NCI-H1417 (cell line): ENCODE measurements around the gene SPATA25.
"Not testable (repeated sequence)": the region's sequence is repeated elsewhere in the genome, so short reads cannot be mapped to it uniquely, and the experiment has no call there.

Experiments
- DNase-seq, 3 experiments: peaks; one replicate each; lab custom pipeline; 2025; lab: John Stamatoyannopoulos, UW

Gene SPATA25, protein sequence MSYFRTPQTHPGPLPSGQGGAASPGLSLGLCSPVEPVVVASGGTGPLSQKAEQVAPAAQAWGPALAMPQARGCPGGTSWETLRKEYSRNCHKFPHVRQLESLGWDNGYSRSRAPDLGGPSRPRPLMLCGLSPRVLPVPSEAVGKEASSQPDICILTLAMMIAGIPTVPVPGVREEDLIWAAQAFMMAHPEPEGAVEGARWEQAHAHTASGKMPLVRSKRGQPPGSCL

GRCh38 chr20:45887346-45887715 lies at the start of gene SPATA25:
SPATA25 (minus strand) TSS chr20:45887622; CDS start chr20:45887590, 32 bp downstream.
- DNase-seq: no peak

GRCh38 chr20:45935416-45936046 lies 48.1 kb upstream of the SPATA25 start:
- DNase-seq: no peak

GRCh38 chr20:45934586-45935415 lies 47.4 kb upstream of the SPATA25 start, which contains the start of gene PCIF1:
PCIF1 (plus strand) TSS chr20:45934683; CDS start chr20:45939000, 4,317 bp downstream.
- peak; percentile 98 to 99 (median 99) for DNase-seq

DNA sequence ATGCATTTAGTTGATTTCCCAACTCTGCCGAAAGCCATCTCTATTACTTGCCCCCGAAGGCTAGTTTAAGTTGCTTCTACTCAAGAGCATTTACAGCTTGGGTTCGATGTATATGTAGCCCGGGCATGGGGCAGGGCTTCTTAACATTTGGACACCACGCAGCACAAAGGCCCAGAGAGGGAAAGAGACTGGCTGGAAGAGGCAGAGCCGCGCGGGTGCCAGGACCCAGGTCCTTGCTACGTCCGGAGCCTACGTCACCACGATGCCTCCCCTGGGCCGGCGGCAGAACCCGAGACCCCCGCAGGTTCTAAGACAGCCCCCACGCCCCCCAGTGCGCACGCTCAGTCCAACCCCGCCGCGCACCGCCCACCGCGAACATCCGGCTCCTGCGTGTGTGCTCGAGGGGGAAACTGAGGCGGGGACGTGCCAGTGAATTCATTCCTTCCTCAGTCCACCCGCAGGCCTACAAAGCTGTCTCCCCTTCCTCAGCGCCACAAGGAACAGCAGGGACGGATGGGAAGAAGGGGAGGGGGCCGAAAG lies 46.7 kb upstream of the SPATA25 start:
- DNase-seq: peak in 2 of 3 experiments; percentile 60 to 91

DNA sequence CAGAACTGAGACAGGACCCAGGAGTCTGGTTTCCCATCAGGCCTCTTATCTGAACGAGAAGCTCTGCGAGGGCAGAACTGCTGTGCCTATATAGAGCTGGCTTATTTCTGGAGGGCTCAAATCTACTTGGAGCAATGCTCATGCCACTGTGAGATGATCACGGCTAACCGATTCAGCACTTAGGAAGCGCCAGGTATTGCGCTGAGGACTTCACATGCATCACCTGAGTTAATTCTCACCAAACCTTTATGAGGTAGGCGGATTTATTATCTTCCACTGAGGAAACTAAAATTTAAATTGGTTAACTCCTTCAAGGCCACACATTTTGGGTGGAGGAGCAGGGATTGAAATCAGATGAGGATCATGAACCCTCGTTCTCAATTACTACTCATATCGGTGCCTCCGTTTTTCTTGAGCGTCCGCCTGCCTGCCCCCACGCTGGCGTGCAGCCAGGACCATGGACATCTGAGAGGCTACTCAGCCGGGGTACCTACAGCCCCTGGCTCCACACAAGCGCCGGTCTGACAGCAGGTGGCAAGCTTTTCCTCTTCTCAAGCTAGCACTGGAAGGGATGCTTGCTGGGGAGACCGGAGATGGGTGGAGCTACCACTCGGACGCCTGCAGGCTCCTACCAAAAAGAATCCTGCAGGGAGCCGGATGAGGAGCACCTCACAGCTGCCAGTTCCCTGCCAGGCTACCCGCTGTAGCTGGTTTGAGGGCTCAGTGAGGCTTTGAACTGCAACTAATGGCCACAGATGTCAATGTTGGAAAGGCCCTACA lies 46.0 kb upstream of the SPATA25 start:
- DNase-seq: peak; percentile 85 to 98 (median 89)

DNA sequence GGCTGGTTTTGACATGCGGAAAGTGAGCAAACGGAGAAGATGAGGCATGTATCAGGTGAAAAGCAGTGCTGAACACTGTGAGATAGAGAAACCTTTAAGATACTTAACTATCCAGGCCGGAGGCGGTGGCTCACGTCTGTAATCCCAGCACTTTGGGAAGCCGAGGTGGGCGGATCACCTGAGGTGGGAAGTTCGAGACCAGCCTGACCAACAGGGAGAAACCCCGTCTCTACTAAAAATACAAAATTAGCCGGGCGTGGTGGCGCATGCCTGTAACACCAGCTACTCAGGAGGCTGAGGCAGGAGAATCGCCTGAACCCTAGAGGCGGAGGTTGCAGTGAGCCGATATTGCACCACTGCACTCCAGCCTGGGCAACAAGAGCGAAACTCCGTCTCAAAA lies 44.3 kb upstream of the SPATA25 start:
- not testable (repeated sequence) for DNase-seq

- DNase-seq: no peak
These were observed 39.9 kb upstream of the SPATA25 start for GRCh38 chr20:45927071-45927878.

DNA sequence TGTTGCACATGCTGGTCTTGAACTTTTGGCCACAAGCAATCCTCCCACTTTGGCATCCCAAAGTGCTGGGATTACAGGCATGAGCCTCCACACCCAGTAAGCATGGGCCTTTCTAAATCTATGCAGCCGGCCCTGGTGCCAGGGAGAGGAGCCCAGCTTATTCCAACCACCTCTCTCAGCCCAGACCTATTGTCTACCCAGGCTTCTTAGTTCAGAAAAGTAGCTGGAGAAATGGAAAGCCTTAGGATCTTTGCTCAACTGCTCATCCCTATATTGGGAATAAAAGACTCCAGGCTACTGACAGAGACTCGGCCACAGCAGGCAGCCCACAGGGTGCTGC lies 39.3 kb upstream of the SPATA25 start:
- DNase-seq: no peak

DNA sequence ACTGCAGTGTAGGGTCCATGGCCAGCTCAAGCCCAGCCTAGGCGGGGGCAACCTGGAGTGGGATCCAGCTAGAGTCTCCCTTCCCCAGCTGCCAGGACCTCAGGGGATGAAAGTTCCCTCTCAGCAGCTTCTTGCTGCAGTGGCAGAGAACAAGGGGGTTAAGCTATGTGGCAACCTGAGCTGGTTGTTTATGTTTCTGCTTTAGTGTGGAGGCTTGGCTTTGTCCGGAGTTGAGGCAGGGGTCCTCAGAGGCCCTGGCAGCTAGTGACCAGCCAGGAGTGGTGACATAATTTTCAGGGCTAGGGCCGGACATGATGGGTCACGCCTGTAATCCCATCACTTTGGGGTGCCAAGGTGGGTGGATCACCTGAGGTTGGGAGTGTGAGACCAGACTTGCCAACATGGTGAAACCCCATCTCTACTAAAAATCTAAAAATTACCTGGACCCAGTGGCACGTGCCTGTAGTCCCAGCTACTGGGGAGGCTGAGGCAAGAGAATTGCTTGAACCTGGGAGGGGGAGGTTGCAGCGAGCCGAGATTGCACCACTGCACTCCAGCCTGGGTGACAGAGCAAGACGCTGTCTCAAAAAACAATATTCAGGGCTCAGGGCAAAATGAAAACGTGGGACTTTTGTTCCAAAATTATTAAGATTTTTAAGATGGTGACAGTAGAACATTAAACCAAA lies 38.5 kb upstream of the SPATA25 start:
- no peak for DNase-seq

GRCh38 chr20:45924391-45925261 lies 37.2 kb upstream of the SPATA25 start:
- no peak for DNase-seq

DNA sequence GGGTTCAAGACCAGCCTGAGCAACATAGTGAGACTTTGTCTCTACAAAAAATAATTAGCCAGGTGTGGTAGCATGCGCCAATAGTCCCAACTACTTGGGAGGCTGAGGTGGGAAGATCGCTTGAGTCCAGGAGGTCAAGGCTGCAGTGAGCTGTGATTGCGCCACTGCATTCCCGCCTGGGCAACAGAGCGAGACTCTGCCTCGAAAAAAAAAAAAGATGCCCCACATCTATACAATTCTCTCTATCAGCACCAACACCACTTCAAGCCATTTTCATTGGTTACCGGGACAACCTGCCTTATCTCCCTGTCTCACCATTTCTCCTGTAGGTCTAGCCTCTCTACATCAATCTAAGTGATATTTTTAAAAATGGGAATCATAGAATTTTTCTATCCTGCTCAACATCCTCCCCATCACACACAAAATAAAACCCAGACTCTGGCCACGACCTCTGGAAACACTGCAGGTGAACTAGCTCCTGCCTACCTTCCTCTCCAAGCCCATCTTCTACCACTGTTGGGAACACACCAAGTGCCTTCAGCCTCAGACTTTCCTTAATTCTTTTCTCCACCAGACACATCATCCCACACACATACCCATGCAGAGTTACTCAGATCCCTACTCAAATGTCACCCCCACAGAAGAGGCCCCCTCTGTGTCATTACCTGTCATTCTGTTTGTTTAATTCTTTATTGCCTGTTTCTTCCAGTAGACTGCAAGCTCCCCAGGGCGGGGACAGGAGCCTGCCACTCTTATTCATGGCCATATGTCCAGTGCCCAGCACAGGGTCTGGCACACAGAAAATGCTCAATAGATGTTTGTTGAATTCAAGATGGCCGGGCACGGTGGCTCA lies 34.1 kb upstream of the SPATA25 start:
- no peak for DNase-seq

DNA sequence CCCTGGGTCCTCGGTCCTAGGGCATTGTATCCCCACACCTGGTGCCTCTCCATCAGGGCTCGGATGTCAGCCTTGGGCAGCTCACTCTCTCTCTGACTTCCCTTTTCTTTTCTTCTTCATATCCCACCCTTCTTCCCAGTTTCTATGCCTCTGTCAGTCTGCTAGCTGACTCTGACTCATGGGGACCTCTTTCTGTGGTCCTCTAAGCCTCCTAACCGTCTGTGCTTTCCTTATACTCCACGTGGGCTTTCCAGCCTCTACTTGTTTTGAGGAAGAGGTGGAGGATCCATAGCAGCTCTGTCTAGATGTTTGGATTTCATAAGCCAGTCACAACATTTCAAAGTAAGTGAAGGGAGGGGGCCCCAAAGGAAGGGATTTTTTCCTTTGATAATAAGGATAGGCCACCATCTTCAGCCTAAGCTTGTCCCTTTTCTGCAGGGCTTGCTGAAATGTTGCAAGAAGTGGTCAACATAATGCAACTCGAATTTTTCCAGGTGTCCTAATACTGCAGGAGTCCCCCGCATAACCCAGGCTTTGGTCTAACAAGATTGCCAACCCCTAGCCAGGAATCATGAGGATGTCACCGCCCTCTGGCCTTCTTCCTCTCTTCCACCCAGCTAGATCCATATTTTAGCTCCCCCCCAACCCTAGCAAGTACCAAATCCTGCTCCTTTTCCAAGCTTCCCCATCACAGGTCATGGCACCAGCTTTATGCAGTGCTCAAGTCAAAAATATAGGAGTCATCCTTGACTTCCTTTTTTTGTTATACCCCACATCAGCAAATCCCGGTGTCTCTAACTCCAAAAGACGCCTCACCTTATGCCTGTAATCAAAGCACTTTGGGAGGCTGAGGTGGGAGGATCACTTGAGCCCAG lies 33.3 kb upstream of the SPATA25 start:
- no peak for DNase-seq

GRCh38 chr20:45919542-45920399 lies 32.3 kb upstream of the SPATA25 start:
- peak in 1 of 3 experiments; percentile 39 for DNase-seq

GRCh38 chr20:45918779-45919537 lies 31.5 kb upstream of the SPATA25 start:
- DNase-seq: no peak

- DNase-seq: no peak
These were observed 30.8 kb upstream of the SPATA25 start for GRCh38 chr20:45918182-45918737.
